CD4-positive, alpha-beta T cell (primary cell): ENCODE results near the gene PCBP2. TPM values are rescaled to one million over a fixed set of nuclear protein-coding genes. Genes with fewer than 3 reads are reported as not detected.

ENCODE experiments used
- ATAC-seq: fragments of 200-7000 bp; cut with Tn5 transposase; one replicate; pipeline ENCODE4 v1.10.0; 2022; ENCODE audit warnings: mild to moderate bottlenecking; ENCODE audit not compliant: poor library complexity
- CTCF ChIA-PET: fragments of 350-600 bp; sonication (Branson Sonifier 250); formaldehyde crosslinking; loops from one replicate; lab custom pipeline; 2021; ENCODE audit warnings: antibody characterized with exemption, inconsistent platforms; lab: Charles Lee
- POLR2A ChIA-PET: fragments of 350-600 bp; sonication (Branson Sonifier 250); formaldehyde crosslinking; loops from one replicate; lab custom pipeline; 2021; ENCODE audit warnings: antibody characterized with exemption, inconsistent platforms; lab: Charles Lee
- DNase-seq, 14 experiments: peaks; one replicate each; pipeline ENCODE4 v3.0.0-alpha.2; 2013 to 2020; ENCODE audit warnings: mixed read lengths in 2 of 14
- H3K27ac ChIP-seq, 2 donors: one replicate each; pipeline versions ENCODE4 v1.5.1 to v1.7.0; 2013; ENCODE audit warnings: low read length in 2 of 2, low read depth in 1 of 2, mild to moderate bottlenecking in 1 of 2
- H3K27me3 ChIP-seq, 2 experiments: 1 replicate in 1 of 2; 2 replicates in 1 of 2; pipeline versions ENCODE4 v1.6.1 to v1.7.0; 2013; ENCODE audit warnings: low read length in 2 of 2, control low read depth in 1 of 2, mild to moderate bottlenecking in 1 of 2, moderate library complexity in 1 of 2; ENCODE audit not compliant: insufficient read depth in 2 of 2, control insufficient read depth in 1 of 2
- H3K36me3 ChIP-seq: one replicate; pipeline ENCODE4 v1.6.1; 2013; ENCODE audit warnings: low read length, control low read depth; ENCODE audit not compliant: insufficient read depth
- H3K4me1 ChIP-seq: one replicate; pipeline ENCODE4 v1.6.1; 2013; ENCODE audit warnings: low read length, control low read depth; ENCODE audit not compliant: insufficient read depth
- H3K4me3 ChIP-seq: one replicate; pipeline ENCODE4 v1.5.1; 2013; ENCODE audit warnings: mild to moderate bottlenecking, low read length, moderate library complexity
- H3K9me3 ChIP-seq, 2 experiments: 1 replicate in 1 of 2; 2 replicates in 1 of 2; pipeline versions ENCODE4 v1.6.1 to v1.7.0; 2013; ENCODE audit warnings: low read length in 2 of 2, mild to moderate bottlenecking in 2 of 2, control low read depth in 1 of 2, moderate library complexity in 1 of 2; ENCODE audit not compliant: control insufficient read depth in 1 of 2, insufficient read depth in 1 of 2
- H3K27ac Mint-ChIP-seq: one replicate; pipeline ENCODE4 v1.8.0; 2020; ENCODE audit warnings: mixed read lengths
- H3K27me3 Mint-ChIP-seq: one replicate; pipeline ENCODE4 v1.8.0; 2021; ENCODE audit warnings: mixed read lengths
- H3K36me3 Mint-ChIP-seq: one replicate; pipeline ENCODE4 v1.8.0; 2021; ENCODE audit warnings: low read depth, mixed read lengths
- H3K4me1 Mint-ChIP-seq: one replicate; pipeline ENCODE4 v1.8.0; 2021; ENCODE audit warnings: low read depth, mixed read lengths
- H3K4me3 Mint-ChIP-seq: one replicate; pipeline ENCODE4 v1.8.0; 2020; ENCODE audit warnings: mild to moderate bottlenecking, mixed read lengths
- H3K9me3 Mint-ChIP-seq: one replicate; pipeline ENCODE4 v1.8.0; 2020; ENCODE audit warnings: mixed read lengths
- CTCF ChIP-seq: fragments of 200-600 bp; IDR thresholded peaks from one replicate; pipeline ENCODE4 v1.8.0; 2022; ENCODE audit warnings: antibody characterized with exemption, mild to moderate bottlenecking
- intact Hi-C, 2 experiments: fragments of 100-400 bp; cut with DNase I in 1 of 2; cut with micrococcal nuclease in 1 of 2; formaldehyde crosslinking; loops; one replicate each; pipeline versions ENCODE4 v1.15.1 to v1.9.0; 2023 to 2025; cut with DNase I, micrococcal nuclease
- total RNA-seq, 174 experiments: library from RNA in 2 of 174; stranded (reverse) in 2 of 174; gene quantifications; one replicate each; pipeline ENCODE4 v1.2.3 and lab custom pipeline; 2021 to 2026

Gene PCBP2
- total RNA-seq, 2 experiments from 2014 or later: 1,331 to 1,359 TPM

GRCh38 chr12:53501615-53502181 is 49.8 kb downstream of the PCBP2 start:
- ChIA-PET CTCF (interaction anchor here (0.7 to 2.9 kb wide), 5 partner anchors 10 to 181 kb away, joined by 3 to 14 read pairs (median 7); partner anchors contain the start of genes AAAS and PCBP2), POLR2A (interaction anchor here (0.6 to 3.4 kb wide), 37 partner anchors 7 to 778 kb away, joined by 3 to 65 read pairs (median 9); partner anchors contain the start of genes AAAS, ATP5MC2, CALCOCO1 and CBX5)
- ATAC-seq: no peak
- peaks cover 17% of the 10 kb centered on the region for H3K36me3 Mint-ChIP-seq
- intact Hi-C loops: loop anchor here (1.0 to 5.0 kb wide), 7 partner anchors 25 to 226 kb away; partner anchors contain the start of genes PCBP2 (in 2 of the 2), ATP5MC2 (in 1 of the 2), CALCOCO1 (in 1 of the 2) and PFDN5 (in 1 of the 2)
- H3K27ac ChIP-seq: peak overlapping the region; percentile 96 to 97
- H3K4me3 Mint-ChIP-seq: peak overlapping the region; percentile 96
- no peaks in the 10 kb centered on the region for H3K27me3 ChIP-seq
- no peaks in the 10 kb centered on the region for H3K9me3 Mint-ChIP-seq
- no peaks in the 10 kb centered on the region for H3K27me3 Mint-ChIP-seq
- H3K4me1 ChIP-seq: peaks cover 43% of the 10 kb centered on the region
- no peaks in the 10 kb centered on the region for H3K9me3 ChIP-seq
- peak overlapping the region; percentile 98 for H3K27ac Mint-ChIP-seq
- peaks cover 40% of the 10 kb centered on the region for H3K4me1 Mint-ChIP-seq
- peak overlapping the region; percentile 66 for H3K4me3 ChIP-seq
- no peak for DNase-seq
- TF ChIP-seq CTCF: no peak
- peaks cover 25% of the 10 kb centered on the region for H3K36me3 ChIP-seq

- intact Hi-C loops: loop anchor here in 1 of 2 experiments (2.0 to 5.0 kb wide), 3 partner anchors 26 to 225 kb away; partner anchors contain the start of gene CALCOCO1
- no peaks in the 10 kb centered on the region for H3K9me3 Mint-ChIP-seq
- Histone ChIP-seq H3K9me3 (no peaks in the 10 kb centered on the region), H3K27me3 (no peaks in the 10 kb centered on the region), H3K36me3 (peaks cover 31% of the 10 kb centered on the region), H3K4me1 (peaks cover 43% of the 10 kb centered on the region), H3K4me3 (no peak overlapping the region), H3K27ac (peak overlapping the region in 1 of 2 donors; percentile 97)
- no peaks in the 10 kb centered on the region for H3K27me3 Mint-ChIP-seq
- peaks cover 36% of the 10 kb centered on the region for H3K4me1 Mint-ChIP-seq
- DNase-seq: no peak
- H3K36me3 Mint-ChIP-seq: peaks cover 17% of the 10 kb centered on the region
- no peak for ATAC-seq
- H3K27ac Mint-ChIP-seq: peak overlapping the region; percentile 98
- no peak for TF ChIP-seq CTCF
- ChIA-PET CTCF (no interaction called here), POLR2A (no interaction called here)
- peak overlapping the region; percentile 96 for H3K4me3 Mint-ChIP-seq
Measured at GRCh38 chr12:53502331-53502730, 50.4 kb downstream of the PCBP2 start.

DNA sequence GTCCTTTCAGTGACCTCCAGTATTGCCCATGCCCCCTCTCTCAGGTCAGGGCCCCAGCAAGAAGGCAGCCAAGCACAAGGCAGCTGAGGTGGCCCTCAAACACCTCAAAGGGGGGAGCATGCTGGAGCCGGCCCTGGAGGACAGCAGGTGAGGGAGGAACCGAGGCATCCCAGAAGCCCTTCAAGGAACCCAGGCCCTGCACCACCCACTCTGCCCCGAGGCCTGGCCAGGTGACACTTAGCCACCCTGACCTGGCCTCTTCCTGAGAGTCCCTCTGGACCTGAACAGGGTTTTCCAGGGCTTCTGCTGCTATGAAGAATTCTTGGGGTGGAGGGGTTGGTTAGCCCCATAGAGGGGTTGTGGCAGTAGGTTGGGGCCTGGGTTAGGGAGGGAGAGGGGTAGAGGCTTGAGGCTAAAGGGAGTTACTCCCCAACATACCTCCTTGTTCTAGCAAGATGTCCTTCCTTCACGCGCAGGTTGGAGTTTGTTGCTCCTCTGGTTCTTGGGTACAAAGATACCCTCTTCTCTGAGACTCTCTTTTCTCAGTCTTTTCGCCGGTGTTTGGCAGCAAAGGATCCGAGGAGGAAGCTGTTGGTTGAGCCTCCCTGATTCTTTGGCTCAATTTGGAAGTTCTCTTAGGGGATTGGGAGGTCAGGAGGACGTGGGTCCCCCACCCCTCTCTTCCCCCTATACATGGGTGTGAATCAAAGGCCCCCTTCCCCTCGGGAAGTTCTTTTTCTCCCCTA is 51.3 kb downstream of the PCBP2 start:
- Histone ChIP-seq H3K36me3 (peaks cover 32% of the 10 kb centered on the region), H3K27me3 (no peaks in the 10 kb centered on the region), H3K9me3 (no peaks in the 10 kb centered on the region), H3K4me1 (peaks cover 41% of the 10 kb centered on the region), H3K4me3 (no peak overlapping the region), H3K27ac (no peak overlapping the region)
- peaks cover 17% of the 10 kb centered on the region for H3K36me3 Mint-ChIP-seq
- H3K27ac Mint-ChIP-seq: peak overlapping the region; percentile 98
- intact Hi-C loops: loop anchor here in 1 of 2 experiments (2.0 to 5.0 kb wide), 3 partner anchors 26 to 224 kb away; partner anchors contain the start of gene CALCOCO1
- ATAC-seq (no peak), DNase-seq (no peak)
- H3K4me1 Mint-ChIP-seq: peaks cover 31% of the 10 kb centered on the region
- ChIA-PET CTCF (no interaction called here), POLR2A (interaction anchor here (1.5 kb wide), 1 partner anchor 123 kb away, joined by 3 read pairs; the partner anchor contains the start of gene SP1)
- no peak for TF ChIP-seq CTCF
- H3K9me3 Mint-ChIP-seq: no peaks in the 10 kb centered on the region
- no peaks in the 10 kb centered on the region for H3K27me3 Mint-ChIP-seq
- H3K4me3 Mint-ChIP-seq: peak overlapping the region; percentile 25
